ENCODE measurements around the gene CHST10.
"Not testable (repeated sequence)": the region's sequence is repeated elsewhere in the genome, so short reads cannot be mapped to it uniquely, and the experiment has no call there.

Gene CHST10

GRCh38 chr2:100392715-100393114 is 24.8 kb downstream of the CHST10 start:
- no peak for DNase-seq (ENCODE audit: low spot score)

DNA sequence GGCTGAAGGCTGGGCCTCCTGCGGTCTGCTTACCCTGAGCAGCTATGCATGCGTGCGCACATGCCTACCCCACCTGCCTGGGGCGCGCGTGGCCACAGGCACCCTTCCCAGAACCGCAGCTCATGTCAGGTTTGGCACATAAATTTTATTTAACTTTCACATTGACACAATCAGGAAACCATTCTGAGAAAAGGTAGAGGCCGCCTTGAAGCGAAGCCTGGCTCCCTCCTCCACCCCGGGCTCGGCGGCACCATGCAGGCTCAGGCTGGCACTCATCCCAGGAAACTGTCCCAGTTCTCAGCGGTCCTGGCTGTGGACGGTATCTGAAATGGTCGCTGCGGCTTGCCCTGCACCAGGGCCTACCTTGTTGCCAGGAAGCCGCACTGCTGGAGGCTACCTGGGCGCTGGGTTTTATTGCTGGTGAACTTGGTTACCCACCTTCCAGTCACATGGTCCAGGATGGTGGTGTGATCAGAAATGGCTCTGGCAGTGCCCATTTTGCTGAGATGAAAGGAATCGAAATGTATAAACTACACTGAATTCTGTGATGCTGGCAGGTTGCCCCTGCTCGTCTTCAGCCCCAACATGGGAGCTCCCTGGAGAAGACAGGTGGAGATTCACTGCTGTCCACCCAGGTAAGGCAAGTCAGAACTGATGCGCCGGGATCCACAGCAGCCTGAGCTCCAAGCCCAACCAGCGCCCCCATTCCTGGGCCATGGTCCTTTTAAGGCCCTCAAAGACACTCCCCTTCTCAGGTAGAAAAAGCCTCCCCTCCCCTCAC is 25.5 kb downstream of the CHST10 start:
- DNase-seq (ENCODE audit: low spot score), result no peak

DNA sequence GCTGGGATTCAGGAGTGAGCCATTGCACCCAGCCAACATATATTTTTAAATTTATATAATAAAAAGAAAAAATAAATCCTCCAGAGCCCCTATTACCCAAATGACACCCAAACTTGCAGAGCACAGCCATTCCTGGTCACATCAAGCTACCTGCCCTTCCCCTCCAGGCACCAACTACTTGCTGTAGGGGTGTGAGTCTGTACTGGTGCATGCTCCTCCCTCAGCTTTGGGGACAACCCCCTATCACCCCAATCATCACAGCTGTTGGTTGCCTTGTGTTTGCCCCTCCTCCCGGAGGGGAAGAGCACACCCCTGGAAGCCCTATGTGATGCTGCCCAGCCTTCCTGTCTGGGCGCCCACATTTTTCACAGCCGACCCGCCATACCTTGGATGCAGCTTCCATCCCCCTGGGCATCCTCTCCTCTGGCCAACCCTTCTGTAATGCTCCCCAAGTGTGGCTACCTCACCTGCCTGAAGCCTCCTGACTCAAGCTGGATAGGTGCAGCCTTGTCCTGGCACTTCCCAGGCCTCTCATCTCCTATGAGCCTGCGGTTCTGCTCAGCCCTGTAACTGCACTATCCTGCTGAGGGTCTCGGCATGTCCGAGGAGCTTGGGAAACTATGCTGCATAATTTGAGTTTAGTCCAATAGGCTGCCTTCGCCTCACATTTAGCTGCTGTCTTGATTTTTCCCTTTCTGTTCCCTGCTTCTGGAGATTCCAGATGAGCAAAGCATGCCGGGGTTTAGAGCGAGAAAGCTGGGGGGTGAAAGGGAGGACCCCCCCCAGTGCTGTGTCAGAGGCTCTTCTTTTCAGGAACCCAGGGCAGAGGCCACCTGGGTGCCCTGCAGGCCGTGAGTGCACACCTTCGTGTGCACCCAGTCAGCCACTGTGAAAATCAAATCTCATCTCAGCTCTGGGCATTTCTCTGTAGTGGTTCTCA is 27.2 kb downstream of the CHST10 start:
- DNase-seq (ENCODE audit: low spot score), result no peak

DNA sequence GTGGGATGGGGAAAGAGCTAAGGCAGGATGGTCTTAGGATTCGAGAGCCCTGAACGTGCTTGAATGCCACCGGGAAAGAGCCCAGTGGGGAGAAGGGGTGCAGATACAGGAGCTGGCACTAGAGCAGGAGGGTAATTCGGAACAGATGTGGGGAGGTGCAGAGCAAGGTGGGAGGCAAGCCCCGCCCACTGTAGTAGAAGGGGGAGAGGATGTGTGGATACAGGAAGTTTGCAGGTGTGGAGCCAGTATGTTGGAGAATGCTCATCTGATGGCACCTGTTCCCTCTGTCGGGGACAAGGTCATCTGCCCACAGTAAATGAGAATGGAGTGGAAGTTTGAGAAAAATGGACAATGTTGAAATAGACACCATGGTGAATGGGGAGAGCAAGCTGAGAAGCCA is 28.8 kb downstream of the CHST10 start:
- DNase-seq (ENCODE audit: low spot score), result no peak

DNA sequence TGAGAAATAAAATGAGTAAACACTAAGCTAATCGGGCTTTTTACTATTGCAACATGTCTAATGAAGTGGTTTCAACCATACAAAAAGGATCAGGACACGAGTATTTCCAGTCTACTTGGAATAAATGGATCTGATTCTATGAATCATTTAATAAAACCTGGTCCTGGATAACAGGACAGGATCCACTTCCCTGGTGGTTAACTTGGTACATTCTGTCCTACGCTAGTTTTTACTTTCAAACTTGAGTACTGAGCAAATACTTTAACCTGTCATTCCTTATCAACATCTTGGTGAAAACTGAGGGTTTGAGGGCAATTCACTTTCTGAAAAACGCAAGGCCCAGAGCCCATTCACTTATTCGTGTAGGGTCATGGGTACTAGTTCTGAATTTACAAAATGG is 33.5 kb downstream of the CHST10 start:
- DNase-seq (ENCODE audit: low spot score), result no peak

GRCh38 chr2:100383306-100383705 is 34.2 kb downstream of the CHST10 start:
- DNase-seq (ENCODE audit: low spot score), result no peak

- DNase-seq (ENCODE audit: low spot score), result peak; percentile 35
Observed at GRCh38 chr2:100381240-100381639, 36.2 kb downstream of the CHST10 start.

DNA sequence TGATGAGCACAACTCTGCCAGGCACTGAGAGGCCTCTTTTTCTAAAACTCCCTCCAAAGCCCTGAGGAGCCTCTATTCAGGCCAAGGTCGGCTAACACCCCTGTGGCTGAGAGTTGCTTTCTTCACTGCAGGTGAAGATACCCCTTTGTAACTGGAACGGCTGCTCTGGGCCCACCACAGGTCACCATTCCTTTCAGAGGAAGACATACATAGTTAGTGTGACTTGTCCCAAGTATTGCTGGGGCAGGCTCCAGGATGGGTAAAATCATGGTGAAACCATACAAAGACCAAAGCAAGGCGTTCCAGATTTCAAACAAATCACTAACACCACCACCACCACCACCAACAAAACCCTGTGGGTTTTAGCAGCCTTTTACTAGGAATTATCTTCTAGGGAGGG is 36.8 kb downstream of the CHST10 start:
- DNase-seq (ENCODE audit: low spot score), result no peak

- no peak for DNase-seq (ENCODE audit: low spot score)
Observed at GRCh38 chr2:100376836-100377235, 40.6 kb downstream of the CHST10 start.

DNA sequence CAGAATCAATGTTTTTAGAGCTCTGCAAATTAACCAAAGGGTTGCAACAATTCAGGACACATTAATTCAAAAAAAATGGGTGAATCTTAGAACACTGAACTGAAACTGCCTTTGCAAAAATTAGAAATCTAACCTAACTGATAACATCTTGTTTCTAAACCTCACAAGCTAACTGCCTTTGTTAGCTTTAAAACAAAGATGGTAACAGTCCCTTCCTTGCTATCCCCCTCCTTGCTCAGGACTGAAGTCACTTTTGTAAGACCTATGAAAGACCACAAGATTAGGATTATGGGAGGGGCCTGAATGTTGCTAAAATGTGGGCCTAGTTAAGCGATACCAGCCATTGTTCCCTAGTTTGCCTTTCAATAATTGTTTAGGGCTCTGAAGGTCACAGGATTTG is 50.3 kb downstream of the CHST10 start:
- no peak for DNase-seq (ENCODE audit: low spot score)

GRCh38 chr2:100365434-100365833 is 52.0 kb downstream of the CHST10 start:
- DNase-seq (ENCODE audit: low spot score), result no peak

DNA sequence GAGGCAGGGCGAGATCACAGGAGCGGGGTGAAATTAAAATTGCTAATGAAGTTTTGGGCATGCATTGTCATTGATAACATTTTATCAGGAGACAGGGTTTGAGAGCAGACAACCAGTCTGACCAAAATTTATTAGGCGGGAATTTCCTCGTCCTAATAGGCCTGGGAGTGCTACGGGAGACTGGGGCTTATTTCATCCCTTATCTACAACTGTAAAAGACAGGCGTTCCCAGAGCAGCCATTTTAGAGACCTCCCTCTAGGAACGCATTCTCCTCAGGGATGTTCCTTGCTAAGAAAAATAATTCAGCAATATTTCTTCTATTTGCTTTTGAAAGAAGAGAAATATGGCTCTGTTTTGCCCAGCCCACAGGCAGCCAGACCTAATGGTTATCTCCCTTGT is 55.2 kb downstream of the CHST10 start:
- not testable (repeated sequence) for DNase-seq (ENCODE audit: low spot score)

- DNase-seq (ENCODE audit: low spot score), result no peak
Observed at GRCh38 chr2:100359576-100359975, 57.9 kb downstream of the CHST10 start.

DNA sequence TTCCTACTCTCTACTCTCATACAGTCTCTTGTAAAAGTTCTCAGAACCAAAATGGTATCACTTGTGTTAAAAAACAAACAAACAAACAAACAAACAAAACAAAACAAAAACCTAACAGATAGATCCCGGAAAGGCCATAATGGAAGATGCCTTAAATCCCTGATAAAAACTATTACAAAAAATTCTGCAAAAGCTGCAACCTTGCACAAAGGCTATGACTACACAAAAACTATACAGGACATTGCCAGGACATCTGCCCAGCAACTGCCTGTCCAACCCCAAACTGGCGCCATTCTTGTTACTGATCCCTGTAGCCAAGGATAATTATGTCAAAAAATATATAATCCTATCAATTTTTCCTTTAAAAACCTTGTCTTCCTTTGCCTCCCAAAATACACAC is 58.9 kb downstream of the CHST10 start:
- DNase-seq (ENCODE audit: low spot score), result no peak

DNA sequence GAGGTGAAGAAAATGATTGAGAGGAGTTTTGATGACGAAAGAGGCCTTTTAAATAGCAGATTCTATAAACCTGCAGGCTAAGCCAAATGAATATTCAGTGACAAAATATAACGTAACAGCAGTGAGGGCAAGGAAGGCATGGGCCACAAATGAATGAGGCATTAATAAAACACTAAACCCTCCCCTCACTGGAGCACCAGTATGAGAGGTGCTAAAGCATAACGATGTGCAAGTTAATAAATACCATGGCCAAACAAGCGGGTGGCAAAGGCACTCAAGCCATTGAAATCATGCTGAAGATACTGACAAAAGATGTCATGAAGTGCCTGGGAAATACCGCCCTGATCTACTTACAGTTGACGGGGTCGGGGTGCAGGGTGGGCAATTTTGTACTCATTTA is 64.9 kb downstream of the CHST10 start:
- no peak for DNase-seq (ENCODE audit: low spot score)

DNA sequence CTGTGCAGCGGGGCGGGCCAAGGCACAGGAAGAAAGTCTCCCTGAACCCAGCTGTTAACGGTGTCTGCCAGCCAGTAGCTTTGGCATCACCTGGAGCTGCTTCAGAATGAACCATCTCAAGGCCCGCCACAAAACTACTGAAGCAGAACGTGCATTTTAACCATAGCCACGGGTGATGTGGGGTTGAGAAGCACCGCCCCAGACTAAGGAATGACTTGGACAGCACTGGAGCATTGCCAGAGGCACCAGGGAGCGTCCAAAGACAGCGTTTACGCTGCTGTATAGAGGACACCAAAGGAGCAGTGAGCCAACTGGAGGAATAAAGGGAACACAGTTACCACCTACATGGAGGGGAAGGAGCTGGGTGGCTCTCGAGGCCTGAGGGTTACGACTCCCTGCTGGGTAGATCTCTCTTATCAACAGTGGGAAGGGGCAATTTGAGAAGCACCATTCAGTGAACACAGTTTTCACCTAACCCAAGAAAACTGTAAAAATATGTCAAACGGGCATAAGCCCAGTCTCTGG is 66.7 kb downstream of the CHST10 start:
- DNase-seq (ENCODE audit: low spot score), result no peak

DNA sequence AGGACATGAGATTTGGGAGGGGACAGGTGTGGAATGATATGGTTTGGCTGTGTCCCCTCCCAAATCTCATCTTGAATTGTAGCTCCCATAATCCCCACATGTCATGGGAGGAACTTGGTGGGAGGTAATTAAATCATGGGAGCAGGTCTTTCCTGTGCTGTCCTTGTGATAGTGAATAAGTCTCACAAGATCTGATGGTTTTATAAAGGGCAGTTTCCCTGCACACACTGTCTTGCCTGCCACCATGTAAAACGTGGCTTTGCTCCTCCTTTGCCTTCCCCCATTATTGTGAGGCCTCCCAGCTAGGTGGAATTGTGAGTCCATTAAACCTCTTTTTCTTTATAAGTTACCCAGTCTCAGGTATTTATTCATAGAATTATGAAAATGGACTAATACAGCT is 72.3 kb downstream of the CHST10 start:
- DNase-seq (ENCODE audit: low spot score), result not testable (repeated sequence)

DNA sequence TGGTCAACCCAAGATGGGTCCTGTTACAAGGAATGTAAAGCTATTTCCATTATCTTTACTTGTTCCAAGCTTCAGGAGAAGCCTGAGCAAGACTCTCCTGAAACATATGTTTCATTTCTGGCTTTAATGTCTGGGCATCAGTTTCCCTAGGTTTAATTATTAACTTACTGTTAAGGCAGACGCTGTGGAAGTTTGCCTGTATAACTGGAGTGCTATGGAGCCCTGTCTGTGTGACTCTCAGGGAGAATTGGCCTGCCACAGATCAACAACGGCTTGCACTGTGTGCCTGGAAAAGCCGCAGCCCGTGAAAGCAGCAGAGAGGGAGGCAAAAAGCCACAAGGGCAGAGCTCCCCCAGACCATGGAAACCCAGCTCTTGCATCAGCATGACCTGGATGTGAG is 73.0 kb downstream of the CHST10 start:
- DNase-seq (ENCODE audit: low spot score), result no peak

DNA sequence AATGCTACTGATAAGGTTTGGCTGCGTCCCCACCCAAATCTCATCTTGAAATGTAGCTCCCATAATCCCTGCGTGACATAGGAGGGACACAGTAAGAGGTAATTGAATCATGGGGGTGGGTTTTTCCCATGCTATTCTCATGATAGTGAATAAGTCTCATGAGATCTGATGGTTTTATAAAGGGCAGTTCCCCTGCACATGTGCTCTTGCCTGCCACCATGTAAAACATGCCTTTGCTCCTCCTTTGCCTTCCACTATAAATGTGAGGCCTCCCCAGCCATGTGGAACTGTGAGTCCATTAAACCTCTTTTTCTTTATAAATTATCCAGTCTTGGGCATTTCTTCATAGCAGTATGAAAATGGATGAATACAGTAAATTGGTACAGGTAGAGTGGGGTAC is 75.0 kb downstream of the CHST10 start:
- not testable (repeated sequence) for DNase-seq (ENCODE audit: low spot score)

Measured in hepatic stellate cell (primary cell).